ENCODE data around the gene WWC2.

Gene WWC2

DNA sequence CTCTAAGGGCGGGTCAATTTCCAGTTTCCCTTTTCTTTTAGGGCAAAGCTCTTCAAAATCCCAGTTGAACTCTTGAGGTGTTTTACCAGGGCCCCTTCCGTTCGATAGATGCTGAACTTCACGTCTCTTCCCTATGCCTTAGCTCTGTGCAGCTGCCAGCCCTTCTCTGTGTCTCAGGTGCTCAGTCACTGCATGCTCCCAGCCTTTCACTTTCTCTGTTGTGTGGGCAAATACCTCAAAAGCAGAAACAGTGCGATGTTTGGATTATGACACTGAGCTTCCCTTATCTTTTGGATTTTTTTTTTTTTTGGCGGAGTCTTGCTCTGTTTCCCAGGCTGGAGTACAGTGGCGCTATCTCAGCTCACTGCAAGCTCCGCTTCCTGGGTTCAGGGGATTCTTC is 112.5 kb downstream of the WWC2 start:
- Histone ChIP-seq H3K4me2 (ENCODE audit: low read length) (peak overlapping the region; percentile 79), H3K79me2 (ENCODE audit: low read length) (no peaks in the 10 kb centered on the region), H4K20me1 (ENCODE audit: insufficient read depth, low read length) (no peaks in the 10 kb centered on the region), H3K4me1 (ENCODE audit: low read length) (peaks cover 23% of the 10 kb centered on the region), H2AFZ (ENCODE audit: low read depth, low read length) (peak overlapping the region; percentile 59; the same call in 1 of the 2 replicates), H3K36me3 (replicated peaks; ENCODE audit: low read depth, low read length) (no peaks in the 10 kb centered on the region), H3K9me3 (ENCODE audit: insufficient read depth, low read length) (no peaks in the 10 kb centered on the region), H3K27me3 (ENCODE audit: low read depth, low read length) (no peaks in the 10 kb centered on the region), H3K9ac (ENCODE audit: low read length) (peak overlapping the region; percentile 45), H3K27ac (ENCODE audit: low read length) (no peak overlapping the region; the same call in 1 of the 2 replicates), H3K4me3 (ENCODE audit: low read length) (peak overlapping the region; percentile 75)
- no peak for TF ChIP-seq EZH2phosphoT487 (IDR thresholded peaks at IDR 0.05; ENCODE audit: low read depth)
- TF ChIP-seq, protein P1, sequence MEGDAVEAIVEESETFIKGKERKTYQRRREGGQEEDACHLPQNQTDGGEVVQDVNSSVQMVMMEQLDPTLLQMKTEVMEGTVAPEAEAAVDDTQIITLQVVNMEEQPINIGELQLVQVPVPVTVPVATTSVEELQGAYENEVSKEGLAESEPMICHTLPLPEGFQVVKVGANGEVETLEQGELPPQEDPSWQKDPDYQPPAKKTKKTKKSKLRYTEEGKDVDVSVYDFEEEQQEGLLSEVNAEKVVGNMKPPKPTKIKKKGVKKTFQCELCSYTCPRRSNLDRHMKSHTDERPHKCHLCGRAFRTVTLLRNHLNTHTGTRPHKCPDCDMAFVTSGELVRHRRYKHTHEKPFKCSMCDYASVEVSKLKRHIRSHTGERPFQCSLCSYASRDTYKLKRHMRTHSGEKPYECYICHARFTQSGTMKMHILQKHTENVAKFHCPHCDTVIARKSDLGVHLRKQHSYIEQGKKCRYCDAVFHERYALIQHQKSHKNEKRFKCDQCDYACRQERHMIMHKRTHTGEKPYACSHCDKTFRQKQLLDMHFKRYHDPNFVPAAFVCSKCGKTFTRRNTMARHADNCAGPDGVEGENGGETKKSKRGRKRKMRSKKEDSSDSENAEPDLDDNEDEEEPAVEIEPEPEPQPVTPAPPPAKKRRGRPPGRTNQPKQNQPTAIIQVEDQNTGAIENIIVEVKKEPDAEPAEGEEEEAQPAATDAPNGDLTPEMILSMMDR (IDR thresholded peaks at IDR 0.05; ENCODE audit: low read depth, low read length) = no peak

- no peaks in the 10 kb centered on the region for H3K79me2 ChIP-seq (ENCODE audit: low read length)
- H3K9me3 ChIP-seq (ENCODE audit: insufficient read depth, low read length) = no peaks in the 10 kb centered on the region
- H3K4me1 ChIP-seq (ENCODE audit: low read length) = peaks cover 17% of the 10 kb centered on the region
- H4K20me1 ChIP-seq (ENCODE audit: insufficient read depth, low read length) = no peaks in the 10 kb centered on the region
- H3K4me2 ChIP-seq (ENCODE audit: low read length) = no peak overlapping the region
- H2AFZ ChIP-seq (ENCODE audit: low read depth, low read length) = no peak overlapping the region
- H3K9ac ChIP-seq (ENCODE audit: low read length) = no peak overlapping the region
- H3K36me3 ChIP-seq (replicated peaks; ENCODE audit: low read depth, low read length) = no peaks in the 10 kb centered on the region
- no peak overlapping the region for H3K4me3 ChIP-seq (ENCODE audit: low read length)
- no peaks in the 10 kb centered on the region for H3K27me3 ChIP-seq (ENCODE audit: low read depth, low read length)
- TF ChIP-seq EZH2phosphoT487 (IDR thresholded peaks at IDR 0.05; ENCODE audit: low read depth) = no peak
- TF ChIP-seq, protein P1 (IDR thresholded peaks at IDR 0.05; ENCODE audit: low read depth, low read length) = peak; percentile 18; the same call in 1 of the 2 replicates
- no peak overlapping the region for H3K27ac ChIP-seq (ENCODE audit: low read length)
Observed at GRCh38 chr4:183213996-183214395, 114.9 kb downstream of the WWC2 start.

GRCh38 chr4:183214912-183215488 is 115.9 kb downstream of the WWC2 start:
- Histone ChIP-seq H3K27me3 (ENCODE audit: low read depth, low read length) (no peaks in the 10 kb centered on the region), H3K4me2 (ENCODE audit: low read length) (no peak overlapping the region), H2AFZ (ENCODE audit: low read depth, low read length) (no peak overlapping the region), H4K20me1 (ENCODE audit: insufficient read depth, low read length) (no peaks in the 10 kb centered on the region), H3K27ac (ENCODE audit: low read length) (no peak overlapping the region), H3K4me1 (ENCODE audit: low read length) (peaks cover 17% of the 10 kb centered on the region), H3K4me3 (ENCODE audit: low read length) (no peak overlapping the region), H3K79me2 (ENCODE audit: low read length) (no peaks in the 10 kb centered on the region), H3K9ac (ENCODE audit: low read length) (no peak overlapping the region), H3K9me3 (ENCODE audit: insufficient read depth, low read length) (no peaks in the 10 kb centered on the region), H3K36me3 (replicated peaks; ENCODE audit: low read depth, low read length) (no peaks in the 10 kb centered on the region)
- TF ChIP-seq, protein P1 (IDR thresholded peaks at IDR 0.05; ENCODE audit: low read depth, low read length) = no peak
- no peak for TF ChIP-seq EZH2phosphoT487 (IDR thresholded peaks at IDR 0.05; ENCODE audit: low read depth)

GRCh38 chr4:183220236-183220635 is 121.2 kb downstream of the WWC2 start:
- Histone ChIP-seq H3K27ac (ENCODE audit: low read length) (no peak overlapping the region), H3K4me3 (ENCODE audit: low read length) (no peak overlapping the region), H3K4me2 (ENCODE audit: low read length) (no peak overlapping the region), H3K4me1 (ENCODE audit: low read length) (no peaks in the 10 kb centered on the region), H3K36me3 (replicated peaks; ENCODE audit: low read depth, low read length) (no peaks in the 10 kb centered on the region), H3K27me3 (ENCODE audit: low read depth, low read length) (no peaks in the 10 kb centered on the region), H3K9me3 (ENCODE audit: insufficient read depth, low read length) (no peaks in the 10 kb centered on the region), H2AFZ (ENCODE audit: low read depth, low read length) (no peak overlapping the region), H3K9ac (ENCODE audit: low read length) (no peak overlapping the region), H4K20me1 (ENCODE audit: insufficient read depth, low read length) (no peaks in the 10 kb centered on the region), H3K79me2 (ENCODE audit: low read length) (no peaks in the 10 kb centered on the region)
- TF ChIP-seq, protein P1 (IDR thresholded peaks at IDR 0.05; ENCODE audit: low read depth, low read length) = no peak
- no peak for TF ChIP-seq EZH2phosphoT487 (IDR thresholded peaks at IDR 0.05; ENCODE audit: low read depth)
